GM20431 (cell line): Measurements from ENCODE around the gene PRAMEF6.
"Not testable (repeated sequence)": the region's sequence is repeated elsewhere in the genome, so short reads cannot be mapped to it uniquely, and the experiment has no call there.

ENCODE experiments used
- in situ Hi-C: fragments of 300-500 bp; cut with MseI, MboI; formaldehyde crosslinking; loops from one replicate; pipeline ENCODE4 v1.15.0; 2020; ENCODE audit warnings: low sequenced_read_pairs; ENCODE audit not compliant: unreplicated experiment

PRAMEF6 gene

DNA sequence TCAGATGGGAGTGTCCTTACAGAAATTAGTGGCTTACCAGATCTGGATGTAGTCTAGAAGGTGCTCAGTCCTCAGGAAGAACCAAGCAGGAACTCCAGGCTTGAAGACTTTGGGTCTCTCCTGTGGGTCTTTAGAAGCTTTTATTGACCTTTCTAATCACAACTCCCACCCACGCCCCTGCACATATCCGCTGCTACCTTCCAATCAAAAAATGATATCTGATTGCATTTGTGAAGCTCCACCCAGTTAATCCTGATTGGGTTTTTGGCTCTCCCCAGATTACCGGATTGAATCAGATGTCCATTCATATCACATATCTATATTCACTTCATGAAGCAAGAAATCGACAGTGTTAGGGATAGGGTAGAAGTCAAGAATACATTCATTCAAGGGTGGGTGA, at the start of gene PRAMEF6:
Gene PRAMEF6 (minus strand): TSS at position 101 of the 400 bp plus-strand sequence. CDS start 5,062 bp downstream, outside the sequence.
- in situ Hi-C loops: not testable (repeated sequence)

DNA sequence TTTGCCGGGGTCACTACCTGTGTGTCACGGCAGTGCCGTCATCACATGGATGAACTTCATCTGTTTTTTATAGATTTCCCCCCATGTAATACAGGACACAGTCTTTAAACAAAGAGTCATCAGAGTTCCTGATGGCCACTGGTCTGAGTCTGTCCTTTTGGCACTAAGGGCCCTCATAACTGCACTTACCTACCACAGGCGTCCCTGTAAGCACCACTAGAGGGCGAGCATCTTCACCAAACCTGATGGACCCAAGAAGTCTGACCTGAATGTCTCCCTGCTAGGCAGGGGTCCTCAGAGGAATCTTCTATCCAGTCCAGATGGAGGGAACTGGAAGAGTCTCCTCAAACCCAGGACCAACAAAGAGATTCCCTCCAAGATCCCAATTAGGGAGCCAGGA, 23.0 kb downstream of the PRAMEF6 start:
- in situ Hi-C loops: not testable (repeated sequence)

DNA sequence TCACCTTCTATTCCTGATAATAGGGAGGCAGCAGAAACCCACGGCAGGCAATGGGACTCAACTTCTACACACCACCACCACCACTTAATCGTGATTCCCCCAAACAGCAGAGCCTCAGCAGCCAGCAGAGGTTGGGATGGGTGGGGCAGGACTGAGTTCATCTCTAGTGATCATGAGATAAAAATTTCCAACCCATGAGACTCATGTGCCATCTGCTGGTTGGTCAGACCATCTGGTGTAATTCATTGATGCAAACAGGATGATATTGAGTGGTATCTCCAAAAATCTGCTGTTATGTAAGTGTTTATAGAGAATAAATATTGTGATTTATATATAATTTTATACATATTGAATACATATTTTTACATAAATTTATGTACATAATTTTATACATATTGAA, 25.6 kb downstream of the PRAMEF6 start:
- in situ Hi-C loops: not testable (repeated sequence)

DNA sequence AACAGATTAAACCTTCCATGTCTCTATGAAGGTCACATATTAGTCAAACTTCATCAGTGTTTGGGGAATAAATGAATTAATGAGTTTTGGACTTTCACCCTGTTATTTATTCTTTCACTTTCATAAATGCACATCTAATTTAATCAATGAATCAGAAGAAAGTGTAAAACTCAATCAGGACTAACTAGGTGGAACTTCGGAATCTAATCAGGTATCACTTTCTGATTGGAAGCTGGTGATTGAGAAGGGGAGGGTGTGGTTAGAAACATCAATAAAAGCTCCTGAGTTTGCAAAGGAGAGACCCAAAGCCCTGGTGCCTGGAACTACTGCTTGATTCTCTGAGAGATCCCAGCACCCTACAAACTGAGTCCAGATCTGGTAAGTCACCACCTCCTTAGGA, 31.1 kb downstream of the PRAMEF6 start, which contains the start of gene PRAMEF7:
Gene PRAMEF7 (plus strand): TSS at position 301 of the 400 bp plus-strand sequence. CDS start 1,083 bp downstream, outside the sequence.
- in situ Hi-C loops: not testable (repeated sequence)

DNA sequence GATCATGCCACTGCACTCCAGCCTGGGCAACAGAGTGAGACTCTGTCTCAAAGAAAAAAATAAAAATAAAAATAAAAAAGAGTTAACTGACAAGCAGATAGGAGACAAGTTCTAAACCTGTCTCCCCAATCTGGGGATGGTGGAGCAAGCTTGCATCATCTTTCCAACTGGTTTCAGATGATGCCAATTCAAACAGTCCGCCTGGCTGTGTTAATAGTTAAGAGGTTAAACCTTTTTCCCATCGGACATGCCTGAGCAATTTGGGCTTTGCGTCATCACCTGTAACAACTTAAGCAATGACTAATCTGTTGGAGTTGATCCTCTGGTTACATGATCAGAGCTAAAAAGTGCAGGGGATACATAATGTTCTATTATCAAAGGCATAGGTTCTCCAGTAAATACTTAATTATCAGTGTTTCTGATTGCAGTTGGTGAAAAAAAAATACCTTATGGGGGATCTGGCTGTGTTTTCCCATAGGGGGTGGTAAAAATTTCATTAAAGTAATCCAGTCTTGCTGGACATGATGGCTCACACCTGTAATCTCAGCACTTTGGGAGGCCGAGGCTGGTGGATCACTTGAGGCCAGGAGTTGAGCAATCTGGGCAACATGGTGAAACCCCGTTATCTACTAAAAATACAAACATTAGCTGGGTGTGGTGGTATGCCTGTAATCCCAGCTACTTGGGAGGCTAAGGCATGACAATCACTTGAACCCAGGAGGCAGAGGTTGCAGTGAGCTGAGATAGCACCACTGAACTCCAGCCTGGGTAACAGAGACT, 43.4 kb downstream of the PRAMEF6 start:
- in situ Hi-C loops: not testable (repeated sequence)

DNA sequence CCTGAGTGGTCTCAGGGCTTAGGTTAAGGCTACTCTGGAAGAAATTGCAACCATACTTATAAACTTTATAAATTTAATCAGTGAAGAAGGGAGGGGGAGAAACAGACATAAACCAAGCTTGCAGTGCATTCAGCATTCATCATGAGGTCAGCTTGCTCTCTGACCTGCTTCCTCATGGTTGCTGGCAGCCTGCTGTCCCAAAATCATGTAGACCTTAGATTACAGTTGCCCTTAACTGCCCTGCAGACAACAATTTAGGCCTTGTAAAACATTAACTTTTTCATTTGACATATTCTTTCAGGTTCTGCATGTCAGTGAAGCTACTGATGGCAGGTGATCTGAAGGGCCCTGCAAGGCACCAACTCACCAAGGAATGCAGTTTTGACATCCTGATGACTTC, 48.2 kb downstream of the PRAMEF6 start:
- in situ Hi-C loops: not testable (repeated sequence)

DNA sequence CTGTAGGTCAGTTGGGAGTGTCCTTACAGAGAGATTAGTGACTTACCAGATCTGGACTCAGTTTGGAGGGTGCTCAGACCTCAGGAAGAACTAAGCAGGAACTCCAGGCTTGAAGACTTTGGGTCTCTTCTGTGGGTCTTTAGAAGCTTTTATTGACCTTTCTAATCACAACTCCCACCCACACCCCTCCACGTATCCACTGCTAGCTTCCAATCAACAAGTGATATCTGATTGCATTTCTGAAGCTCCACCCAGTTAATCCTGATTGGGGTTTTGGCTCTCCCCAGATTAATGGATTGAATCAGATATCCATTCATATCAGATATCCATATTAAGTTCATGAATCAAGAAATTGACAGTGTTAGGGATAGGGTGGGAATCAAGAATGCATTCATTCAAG, 49.2 kb downstream of the PRAMEF6 start, which contains the start of gene PRAMEF10:
Gene PRAMEF10 (minus strand): TSS at position 101 of the 400 bp plus-strand sequence. CDS start 2,423 bp downstream, outside the sequence.
- in situ Hi-C loops: not testable (repeated sequence)
